ENCODE data around the gene SERPINB13. TPM values are rescaled to one million over a fixed set of nuclear protein-coding genes. Genes with fewer than 3 reads are reported as not detected.

Gene SERPINB13
- total and polyA plus RNA-seq, 9 of the 15 experiments (the other 6 are each of a cell fraction or from before 2014, with no cell fraction given), result not detected

- no peaks in the 10 kb centered on the region for H3K9me1 ChIP-seq (ENCODE audit: control insufficient read depth, insufficient read depth, low read length)
- no peaks in the 10 kb centered on the region for H3K9me3 ChIP-seq (replicated peaks; ENCODE audit: control insufficient read depth, insufficient read depth, low read depth, low read length)
- ChIA-PET POLR2A (no interaction called here), CTCF (ENCODE audit: low intra/inter-chr PET ratio) (no interaction called here)
- no peaks in the 10 kb centered on the region for H3K79me2 ChIP-seq (ENCODE audit: control insufficient read depth, insufficient read depth, low read length)
- no peak for DNase-seq (ENCODE audit: extremely low read depth in 1 of 4, low spot score in 3 of 4)
- WGBS (ENCODE audit: insufficient coverage, low coverage, missing lambda C conversion rate), result 0% methylated on average over 4 of the region's 4 CpGs
- no peak overlapping the region for H2AFZ ChIP-seq (ENCODE audit: low read depth, low read length)
- in situ Hi-C loops (cut with MboI) (no loop called here), intact Hi-C loops (cut with micrococcal nuclease) (no loop called here)
- H3K9ac ChIP-seq (ENCODE audit: insufficient read depth in 1 of 2, low read depth in 2 of 2, low read length in 2 of 2), result no peak overlapping the region
- TF ChIP-seq ZBTB12 (CRISPR knock-in tag; IDR thresholded peaks at IDR 0.05) (no peak), MECOM (CRISPR knock-in tag; IDR thresholded peaks at IDR 0.05) (no peak), SMARCA4 (IDR thresholded peaks at IDR 0.05) (no peak), ATF1 (CRISPR knock-in tag; IDR thresholded peaks at IDR 0.05) (no peak), ATF1 (tag; IDR thresholded peaks at IDR 0.05) (no peak), IFI16 (CRISPR knock-in tag; IDR thresholded peaks at IDR 0.05) (no peak), ZNF232 (CRISPR knock-in tag; IDR thresholded peaks at IDR 0.05) (no peak), E2F3 (CRISPR knock-in tag; IDR thresholded peaks at IDR 0.05) (no peak), HBP1 (CRISPR knock-in tag; IDR thresholded peaks at IDR 0.05) (no peak), CEBPB (tag; IDR thresholded peaks at IDR 0.05) (no peak), HOXB6 (CRISPR knock-in tag; IDR thresholded peaks at IDR 0.05; ENCODE audit: borderline replicate concordance) (no peak), IRF2 (CRISPR knock-in tag; IDR thresholded peaks at IDR 0.05) (no peak), ZNF316 (IDR thresholded peaks at IDR 0.05) (no peak), POLR3A (IDR thresholded peaks at IDR 0.05; ENCODE audit: borderline replicate concordance, extremely low read depth, insufficient read depth, insufficient read length) (no peak), ZNF561 (CRISPR knock-in tag; conservative IDR thresholded peaks at IDR 0.05) (no peak), ZBTB43 (CRISPR knock-in tag; IDR thresholded peaks at IDR 0.05) (no peak)
- H3K4me3 ChIP-seq, result no peak overlapping the region
- BruUV-seq (replicated peaks), result no TSS peak
- no peaks in the 10 kb centered on the region for H4K20me1 ChIP-seq (replicated peaks; ENCODE audit: control insufficient read depth, insufficient read depth, low read length)
- no peaks in the 10 kb centered on the region for H3K4me1 ChIP-seq (replicated peaks in 1 of 2; ENCODE audit: control insufficient read depth in 2 of 2, insufficient read depth in 2 of 2, low read length in 2 of 2)
- H3K27me3 ChIP-seq (ENCODE audit: control insufficient read depth in 2 of 2, insufficient read depth in 2 of 2, low read length in 2 of 2), result no peaks in the 10 kb centered on the region
- H3K27ac ChIP-seq (ENCODE audit: extremely low read depth, low read depth, low read length), result no peak overlapping the region
- no peak for FAIRE-seq
- ATAC-seq, result no peak
- H3K36me3 ChIP-seq (ENCODE audit: control insufficient read depth, insufficient read depth, low read length), result no peaks in the 10 kb centered on the region
- no peak overlapping the region for H3K4me2 ChIP-seq (ENCODE audit: insufficient read depth, low read length)
Observed at GRCh38 chr18:63585988-63586387, 1.2 kb upstream of the SERPINB13 start.

Data from K562 (cell line).